WTC11 (cell line): ENCODE results near the gene OR52N1.

ENCODE experiments used
- CREB1 ChIP-seq: sonication (generic); formaldehyde crosslinking; IDR thresholded peaks from 2 replicates; pipeline ENCODE4 v1.8.0; 2023; ENCODE audit warnings: mild to moderate bottlenecking, missing genetic modification reagents
- HMGA2 ChIP-seq: fragments of 250-450 bp; sonication (Bioruptor Pico); IDR thresholded peaks from 2 replicates; pipeline ENCODE4 v1.4.0; 2021; ENCODE audit warnings: mild to moderate bottlenecking, moderate library complexity
- MXD4 ChIP-seq: fragments of 250-450 bp; sonication (Bioruptor Pico); IDR thresholded peaks from 2 replicates; pipeline ENCODE4 v1.8.0; 2021; ENCODE audit warnings: mild to moderate bottlenecking, moderate library complexity, borderline replicate concordance
- TEAD4 ChIP-seq: sonication (generic); formaldehyde crosslinking; IDR thresholded peaks from 2 replicates; pipeline ENCODE4 v1.8.0; 2022; ENCODE audit warnings: mild to moderate bottlenecking, missing genetic modification reagents
- ZNF121 ChIP-seq: sonication (generic); formaldehyde crosslinking; IDR thresholded peaks from 2 replicates; pipeline ENCODE4 v1.8.0; 2023; ENCODE audit warnings: missing genetic modification reagents
- TF ChIP-seq, protein P1 (sequence below): sonication (generic); formaldehyde crosslinking; IDR thresholded peaks from 2 replicates; pipeline ENCODE4 v1.8.1; 2023; ENCODE audit warnings: mild to moderate bottlenecking, missing genetic modification reagents, moderate library complexity
- TF ChIP-seq, protein P2 (sequence below): sonication (generic); formaldehyde crosslinking; IDR thresholded peaks from 2 replicates; pipeline ENCODE4 v1.8.1; 2022; ENCODE audit warnings: low read depth, mild to moderate bottlenecking, moderate library complexity, missing genetic modification reagents, borderline replicate concordance
- TF ChIP-seq, protein P3 (sequence below): fragments of 200-600 bp; IDR thresholded peaks from 2 replicates; pipeline ENCODE4 v1.8.0; 2022; ENCODE audit warnings: antibody characterized with exemption

DNA sequence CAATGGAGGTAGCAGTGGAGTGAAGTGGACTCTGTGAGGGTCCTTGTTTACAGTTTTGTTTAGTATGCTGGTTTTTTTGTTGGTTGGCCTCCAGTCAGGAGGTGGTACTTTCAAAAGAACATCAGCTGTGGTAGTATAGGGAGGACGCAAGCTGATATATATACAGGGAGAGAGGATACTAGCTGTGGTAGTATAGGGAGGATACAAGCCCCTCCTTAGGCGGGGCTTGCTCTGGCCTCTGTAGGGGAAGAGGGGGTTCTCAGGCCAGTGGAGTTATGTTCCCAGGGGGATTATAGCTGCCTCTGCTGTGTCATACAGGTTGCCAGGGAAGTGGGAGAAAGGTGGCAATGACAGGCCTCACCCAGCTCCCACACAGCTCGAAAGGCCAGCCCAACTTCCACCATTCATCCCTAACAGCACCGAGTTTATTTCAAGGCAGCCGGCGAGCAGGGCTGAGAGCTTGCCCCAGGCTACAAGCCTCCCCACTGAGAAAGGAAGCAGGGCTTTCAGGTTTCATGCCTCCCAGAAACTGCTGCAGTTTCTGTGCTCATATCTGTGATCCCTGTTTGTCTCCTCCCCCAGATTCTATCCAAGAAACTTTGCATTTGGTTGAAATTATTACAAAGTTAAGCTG, 40.2 kb upstream of the OR52N1 start:
- TF ChIP-seq, protein P1, sequence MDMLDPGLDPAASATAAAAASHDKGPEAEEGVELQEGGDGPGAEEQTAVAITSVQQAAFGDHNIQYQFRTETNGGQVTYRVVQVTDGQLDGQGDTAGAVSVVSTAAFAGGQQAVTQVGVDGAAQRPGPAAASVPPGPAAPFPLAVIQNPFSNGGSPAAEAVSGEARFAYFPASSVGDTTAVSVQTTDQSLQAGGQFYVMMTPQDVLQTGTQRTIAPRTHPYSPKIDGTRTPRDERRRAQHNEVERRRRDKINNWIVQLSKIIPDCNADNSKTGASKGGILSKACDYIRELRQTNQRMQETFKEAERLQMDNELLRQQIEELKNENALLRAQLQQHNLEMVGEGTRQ = no peak
- TF ChIP-seq TEAD4 (CRISPR knock-in tag) (no peak), CREB1 (no peak), MXD4 (no peak), ZNF121 (no peak), HMGA2 (CRISPR knock-in tag) (no peak)
- TF ChIP-seq, protein P2, sequence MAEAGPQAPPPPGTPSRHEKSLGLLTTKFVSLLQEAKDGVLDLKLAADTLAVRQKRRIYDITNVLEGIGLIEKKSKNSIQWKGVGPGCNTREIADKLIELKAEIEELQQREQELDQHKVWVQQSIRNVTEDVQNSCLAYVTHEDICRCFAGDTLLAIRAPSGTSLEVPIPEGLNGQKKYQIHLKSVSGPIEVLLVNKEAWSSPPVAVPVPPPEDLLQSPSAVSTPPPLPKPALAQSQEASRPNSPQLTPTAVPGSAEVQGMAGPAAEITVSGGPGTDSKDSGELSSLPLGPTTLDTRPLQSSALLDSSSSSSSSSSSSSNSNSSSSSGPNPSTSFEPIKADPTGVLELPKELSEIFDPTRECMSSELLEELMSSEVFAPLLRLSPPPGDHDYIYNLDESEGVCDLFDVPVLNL (CRISPR knock-in tag) = no peak
- TF ChIP-seq, protein P3, sequence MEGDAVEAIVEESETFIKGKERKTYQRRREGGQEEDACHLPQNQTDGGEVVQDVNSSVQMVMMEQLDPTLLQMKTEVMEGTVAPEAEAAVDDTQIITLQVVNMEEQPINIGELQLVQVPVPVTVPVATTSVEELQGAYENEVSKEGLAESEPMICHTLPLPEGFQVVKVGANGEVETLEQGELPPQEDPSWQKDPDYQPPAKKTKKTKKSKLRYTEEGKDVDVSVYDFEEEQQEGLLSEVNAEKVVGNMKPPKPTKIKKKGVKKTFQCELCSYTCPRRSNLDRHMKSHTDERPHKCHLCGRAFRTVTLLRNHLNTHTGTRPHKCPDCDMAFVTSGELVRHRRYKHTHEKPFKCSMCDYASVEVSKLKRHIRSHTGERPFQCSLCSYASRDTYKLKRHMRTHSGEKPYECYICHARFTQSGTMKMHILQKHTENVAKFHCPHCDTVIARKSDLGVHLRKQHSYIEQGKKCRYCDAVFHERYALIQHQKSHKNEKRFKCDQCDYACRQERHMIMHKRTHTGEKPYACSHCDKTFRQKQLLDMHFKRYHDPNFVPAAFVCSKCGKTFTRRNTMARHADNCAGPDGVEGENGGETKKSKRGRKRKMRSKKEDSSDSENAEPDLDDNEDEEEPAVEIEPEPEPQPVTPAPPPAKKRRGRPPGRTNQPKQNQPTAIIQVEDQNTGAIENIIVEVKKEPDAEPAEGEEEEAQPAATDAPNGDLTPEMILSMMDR = no peak
